GM06990 (cell line): ENCODE measurements around the gene PSMB9.
A peak's percentile ranks its signal among the peaks of the same experiment; 100 is the strongest.

ENCODE experiments used
- DNase-seq: peaks from one replicate; pipeline ENCODE4 v3.0.0-alpha.2; 2011; ENCODE audit not compliant: insufficient read length; ENCODE audit errors: extremely low read depth
- H3K27me3 ChIP-seq: replicated peaks from 2 replicates; pipeline ENCODE4 v1.6.0; 2011; ENCODE audit warnings: low read length; ENCODE audit not compliant: control insufficient read depth, insufficient read depth
- H3K36me3 ChIP-seq: 2 replicates; pipeline ENCODE4 v1.5.1; 2011; ENCODE audit warnings: low read length; ENCODE audit not compliant: control insufficient read depth, insufficient read depth
- H3K4me3 ChIP-seq: replicated peaks from 2 replicates; pipeline ENCODE4 v1.5.1; 2011; ENCODE audit warnings: low read depth, mild to moderate bottlenecking, control low read depth, low read length
- CTCF ChIP-seq: IDR thresholded peaks from 2 replicates; pipeline ENCODE4 v1.5.1; 2011; ENCODE audit warnings: low read length, control low read depth, mild to moderate bottlenecking, inconsistent platforms; ENCODE audit not compliant: insufficient read depth, poor library complexity, severe bottlenecking

The PSMB9 gene

GRCh38 chr6:32852018-32852843 lies 1.8 kb upstream of the PSMB9 start:
- no peak for DNase-seq
- Histone ChIP-seq H3K36me3 (peaks cover 42% of the 10 kb centered on the region), H3K27me3 (no peaks in the 10 kb centered on the region), H3K4me3 (peak overlapping the region; percentile 96)
- no peak for TF ChIP-seq CTCF

- Histone ChIP-seq H3K4me3 (peak overlapping the region; percentile 96), H3K27me3 (no peaks in the 10 kb centered on the region), H3K36me3 (peaks cover 36% of the 10 kb centered on the region)
- TF ChIP-seq CTCF = no peak
- DNase-seq = no peak
Measured at GRCh38 chr6:32852844-32853540, 1.0 kb upstream of the PSMB9 start.

- H3K27me3 ChIP-seq = no peaks in the 10 kb centered on the region
- peak overlapping the region; percentile 96 for H3K4me3 ChIP-seq
- TF ChIP-seq CTCF = no peak
- DNase-seq = no peak
- H3K36me3 ChIP-seq = peaks cover 32% of the 10 kb centered on the region
Measured at GRCh38 chr6:32854376-32855178, 585 bp downstream of the PSMB9 start.

- Histone ChIP-seq H3K36me3 (peaks cover 22% of the 10 kb centered on the region), H3K4me3 (peak overlapping the region; percentile 96), H3K27me3 (no peaks in the 10 kb centered on the region)
- no peak for DNase-seq
- TF ChIP-seq CTCF = no peak
Measured at GRCh38 chr6:32855467-32856174, 1.6 kb downstream of the PSMB9 start.

GRCh38 chr6:32857156-32857891 lies 3.3 kb downstream of the PSMB9 start:
- peaks cover 9% of the 10 kb centered on the region for H3K36me3 ChIP-seq
- no peak for TF ChIP-seq CTCF
- no peak overlapping the region for H3K4me3 ChIP-seq
- no peaks in the 10 kb centered on the region for H3K27me3 ChIP-seq
- DNase-seq = no peak
